Neural crest cell (in vitro differentiated cells): ENCODE data around the gene SUN5. TPM values are rescaled to one million over a fixed set of nuclear protein-coding genes. Genes with fewer than 3 reads are reported as not detected.

ENCODE experiments used
- DNase-seq: peaks from one replicate; pipeline ENCODE4 v3.0.0; 2021; ENCODE audit warnings: low read depth, mixed read lengths, low spot score
- H3K27ac Mint-ChIP-seq: one replicate; pipeline ENCODE4 v1.8.0; 2021; ENCODE audit warnings: mild to moderate bottlenecking, mixed read lengths; ENCODE audit not compliant: unreplicated experiment
- H3K27me3 Mint-ChIP-seq: 2 replicates; pipeline ENCODE4 v1.8.0; 2021; ENCODE audit warnings: low read depth, mild to moderate bottlenecking, mixed read lengths
- H3K36me3 Mint-ChIP-seq: 2 replicates; pipeline ENCODE4 v1.8.0; 2021; ENCODE audit warnings: low read depth, mild to moderate bottlenecking, mixed read lengths
- H3K4me1 Mint-ChIP-seq: 2 replicates; pipeline ENCODE4 v1.8.0; 2021; ENCODE audit warnings: mixed read lengths
- H3K4me3 Mint-ChIP-seq: one replicate; pipeline ENCODE4 v1.8.0; 2021; ENCODE audit warnings: mild to moderate bottlenecking, mixed read lengths
- H3K9me3 Mint-ChIP-seq: 2 replicates; pipeline ENCODE4 v1.8.0; 2021; ENCODE audit warnings: mixed read lengths
- total RNA-seq: library from RNA; stranded (reverse); gene quantifications from 2 replicates; pipeline ENCODE4 v1.2.1, GENCODE V29; 2021
- TF ChIP-seq, protein P1 (sequence below): fragments of 200-600 bp; sonication (generic); conservative IDR thresholded peaks from 2 replicates; pipeline ENCODE4 v1.5.0; 2021; ENCODE audit warnings: antibody characterized with exemption, mild to moderate bottlenecking

Gene SUN5
- total RNA-seq, 1 donor from 2014 or later, result not detected

DNA sequence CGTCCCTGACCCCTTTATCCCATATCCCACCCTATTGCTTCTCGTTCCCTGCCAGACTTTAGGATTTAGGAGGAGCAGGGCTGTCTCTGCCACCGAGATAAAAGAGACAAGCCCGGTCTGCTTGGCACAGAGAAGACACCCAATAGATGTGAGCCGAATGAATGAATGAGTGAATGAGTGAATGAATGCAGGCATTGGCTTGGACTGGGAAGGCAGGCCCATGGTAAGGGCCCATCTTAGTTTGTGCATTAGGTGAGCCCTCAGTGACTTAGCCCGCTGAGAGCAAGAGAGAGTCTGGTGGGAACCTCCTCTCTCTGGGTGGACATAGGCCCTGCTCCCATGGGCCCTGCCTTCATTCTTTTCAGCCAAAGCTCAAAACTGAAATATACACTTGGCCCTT lies 26.3 kb upstream of the SUN5 start:
- Mint-ChIP-seq H3K4me1 (no peaks in the 10 kb centered on the region), H3K4me3 (no peak overlapping the region), H3K27ac (no peak overlapping the region), H3K36me3 (no peaks in the 10 kb centered on the region), H3K9me3 (no peaks in the 10 kb centered on the region), H3K27me3 (peaks cover 8% of the 10 kb centered on the region)
- DNase-seq, result no peak
- TF ChIP-seq, protein P1, sequence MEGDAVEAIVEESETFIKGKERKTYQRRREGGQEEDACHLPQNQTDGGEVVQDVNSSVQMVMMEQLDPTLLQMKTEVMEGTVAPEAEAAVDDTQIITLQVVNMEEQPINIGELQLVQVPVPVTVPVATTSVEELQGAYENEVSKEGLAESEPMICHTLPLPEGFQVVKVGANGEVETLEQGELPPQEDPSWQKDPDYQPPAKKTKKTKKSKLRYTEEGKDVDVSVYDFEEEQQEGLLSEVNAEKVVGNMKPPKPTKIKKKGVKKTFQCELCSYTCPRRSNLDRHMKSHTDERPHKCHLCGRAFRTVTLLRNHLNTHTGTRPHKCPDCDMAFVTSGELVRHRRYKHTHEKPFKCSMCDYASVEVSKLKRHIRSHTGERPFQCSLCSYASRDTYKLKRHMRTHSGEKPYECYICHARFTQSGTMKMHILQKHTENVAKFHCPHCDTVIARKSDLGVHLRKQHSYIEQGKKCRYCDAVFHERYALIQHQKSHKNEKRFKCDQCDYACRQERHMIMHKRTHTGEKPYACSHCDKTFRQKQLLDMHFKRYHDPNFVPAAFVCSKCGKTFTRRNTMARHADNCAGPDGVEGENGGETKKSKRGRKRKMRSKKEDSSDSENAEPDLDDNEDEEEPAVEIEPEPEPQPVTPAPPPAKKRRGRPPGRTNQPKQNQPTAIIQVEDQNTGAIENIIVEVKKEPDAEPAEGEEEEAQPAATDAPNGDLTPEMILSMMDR, result no peak

- Mint-ChIP-seq H3K4me3 (no peak overlapping the region), H3K27ac (no peak overlapping the region), H3K27me3 (peaks cover 8% of the 10 kb centered on the region), H3K9me3 (no peaks in the 10 kb centered on the region), H3K4me1 (no peaks in the 10 kb centered on the region), H3K36me3 (no peaks in the 10 kb centered on the region)
- TF ChIP-seq, protein P1, result no peak
- DNase-seq, result no peak
Measured at GRCh38 chr20:33030076-33030475, 25.8 kb upstream of the SUN5 start.

DNA sequence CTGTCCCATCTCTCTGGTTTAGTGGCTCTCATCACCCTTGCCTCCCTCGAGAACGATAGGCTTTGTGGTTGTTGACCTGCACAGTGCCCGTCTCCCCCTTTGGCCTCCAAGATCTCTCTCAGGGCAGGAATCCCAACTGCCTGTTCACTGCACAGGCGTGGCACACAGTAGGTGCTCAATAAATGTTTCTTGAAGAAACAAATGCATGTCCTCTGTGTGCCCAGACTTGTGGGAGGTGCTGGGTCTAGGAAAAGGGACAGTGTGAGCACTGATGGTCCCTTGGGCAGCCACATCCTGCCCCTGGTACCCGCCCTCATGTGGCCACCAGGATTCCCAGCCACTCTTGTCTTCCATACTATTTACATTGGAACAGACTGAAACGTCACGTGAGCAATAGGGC lies 24.6 kb upstream of the SUN5 start:
- Mint-ChIP-seq H3K4me3 (no peak overlapping the region), H3K36me3 (no peaks in the 10 kb centered on the region), H3K27me3 (peaks cover 8% of the 10 kb centered on the region), H3K9me3 (no peaks in the 10 kb centered on the region), H3K4me1 (no peaks in the 10 kb centered on the region), H3K27ac (no peak overlapping the region)
- no peak for DNase-seq
- TF ChIP-seq, protein P1, result no peak

GRCh38 chr20:33027769-33028751 lies 23.8 kb upstream of the SUN5 start:
- H3K36me3 Mint-ChIP-seq, result no peaks in the 10 kb centered on the region
- H3K4me3 Mint-ChIP-seq, result no peak overlapping the region
- H3K27me3 Mint-ChIP-seq, result peaks cover 8% of the 10 kb centered on the region
- H3K27ac Mint-ChIP-seq, result no peak overlapping the region
- no peaks in the 10 kb centered on the region for H3K9me3 Mint-ChIP-seq
- no peak for DNase-seq
- H3K4me1 Mint-ChIP-seq, result no peaks in the 10 kb centered on the region
- TF ChIP-seq, protein P1, result no peak

- Mint-ChIP-seq H3K27me3 (peaks cover 3% of the 10 kb centered on the region), H3K27ac (no peak overlapping the region), H3K36me3 (no peaks in the 10 kb centered on the region), H3K4me1 (no peaks in the 10 kb centered on the region), H3K9me3 (no peaks in the 10 kb centered on the region), H3K4me3 (no peak overlapping the region)
- TF ChIP-seq, protein P1, result no peak
- DNase-seq, result no peak
Measured at GRCh38 chr20:33026779-33027759, 22.8 kb upstream of the SUN5 start.
